Hypothalamus (tissue), 51 donors: ENCODE data around the gene ZBED5.

Experiments
- DNase-seq, 51 donors: peaks; one replicate each; lab custom pipeline; 2025; lab: John Stamatoyannopoulos, UW

Gene ZBED5

GRCh38 chr11:10881892-10882291 lies 24.0 kb upstream of the ZBED5 start:
- DNase-seq: no peak

GRCh38 chr11:10878408-10879214 lies 20.8 kb upstream of the ZBED5 start:
- DNase-seq: no peak

- DNase-seq: no peak
Measured at GRCh38 chr11:10876158-10876557, 18.3 kb upstream of the ZBED5 start.

GRCh38 chr11:10875430-10876021 lies 17.7 kb upstream of the ZBED5 start:
- no peak for DNase-seq

GRCh38 chr11:10872097-10872496 lies 14.2 kb upstream of the ZBED5 start:
- no peak for DNase-seq

- DNase-seq: no peak
Measured at GRCh38 chr11:10868352-10868751, 10.5 kb upstream of the ZBED5 start.

- peak in 1 of 51 donors; percentile 7 for DNase-seq
Measured at GRCh38 chr11:10866893-10867331, 9.1 kb upstream of the ZBED5 start.

GRCh38 chr11:10865837-10866270 lies 8.0 kb upstream of the ZBED5 start:
- no peak for DNase-seq

- no peak for DNase-seq
Measured at GRCh38 chr11:10864688-10865087, 6.8 kb upstream of the ZBED5 start.

GRCh38 chr11:10862446-10862845 lies 4.6 kb upstream of the ZBED5 start:
- DNase-seq: no peak

GRCh38 chr11:10861799-10862198 lies 3.9 kb upstream of the ZBED5 start:
- DNase-seq: no peak

- DNase-seq: no peak
Measured at GRCh38 chr11:10861047-10861446, 3.2 kb upstream of the ZBED5 start.

- DNase-seq: peak in 44 of 51 donors; percentile 44 to 91 (median 72)
Measured at GRCh38 chr11:10858439-10859325, 829 bp upstream of the ZBED5 start.

GRCh38 chr11:10857459-10857708 lies 469 bp downstream of the ZBED5 start:
- DNase-seq: peak in 8 of 51 donors; percentile 23 to 78 (median 52)

GRCh38 chr11:10856689-10857458 lies 979 bp downstream of the ZBED5 start:
- peak in 10 of 51 donors; percentile 14 to 80 (median 45) for DNase-seq

GRCh38 chr11:10855295-10855694 lies 2.6 kb downstream of the ZBED5 start:
- no peak for DNase-seq

GRCh38 chr11:10847960-10848860 lies 9.6 kb downstream of the ZBED5 start:
- no peak for DNase-seq

GRCh38 chr11:10846660-10847059 lies 11.2 kb downstream of the ZBED5 start:
- no peak for DNase-seq

GRCh38 chr11:10845589-10845988 lies 12.3 kb downstream of the ZBED5 start:
- DNase-seq: no peak

- DNase-seq: no peak
Measured at GRCh38 chr11:10844796-10845195, 13.1 kb downstream of the ZBED5 start.
